Transverse colon (tissue), 4 donors: Measurements from ENCODE around the gene FBXL15. TPM values are rescaled to one million over a fixed set of nuclear protein-coding genes. Genes with fewer than 3 reads are reported as not detected.

ENCODE experiments used
- DNase-seq: peaks from one replicate; pipeline ENCODE4 v3.0.0-alpha.2; 2019
- H3K27ac ChIP-seq, 4 donors: fragments of 200-600 bp; sonication (generic); 2 replicates each; pipeline ENCODE4 v1.5.1; 2016 to 2018; ENCODE audit warnings: inconsistent platforms in 4 of 4
- H3K27me3 ChIP-seq: fragments of 200-600 bp; sonication (generic); 2 replicates; pipeline ENCODE4 v1.5.1; 2017; ENCODE audit warnings: inconsistent platforms
- H3K36me3 ChIP-seq, 4 donors: fragments of 200-600 bp; sonication (generic); 2 replicates each; pipeline ENCODE4 v1.5.1; 2017 to 2019; ENCODE audit warnings: inconsistent platforms in 4 of 4
- H3K4me1 ChIP-seq, 4 donors: fragments of 200-600 bp; sonication (generic); 2 replicates each; pipeline ENCODE4 v1.5.1; 2017 to 2020; ENCODE audit warnings: inconsistent platforms in 4 of 4
- H3K4me3 ChIP-seq, 4 donors: fragments of 200-600 bp; sonication (generic); 1 replicate in 1 of 4; 2 replicates in 3 of 4; pipeline versions ENCODE4 v1.5.1 to v1.6.1; 2017 to 2019; ENCODE audit warnings: inconsistent platforms in 4 of 4
- H3K9me3 ChIP-seq, 2 donors: fragments of 200-600 bp; sonication (generic); 2 replicates each; pipeline ENCODE4 v1.5.1; 2017 to 2019; ENCODE audit warnings: inconsistent platforms in 2 of 2
- CTCF ChIP-seq, 5 experiments: fragments of 200-600 bp in 3 of 5; fragments of 450-650 bp in 2 of 5; sonication (generic) in 3 of 5; IDR thresholded peaks; 1 replicate in 2 of 5; 2 replicates in 3 of 5; pipeline ENCODE4 v1.5.1; 2016 to 2017; ENCODE audit warnings: antibody characterized with exemption in 5 of 5, inconsistent platforms in 3 of 5, mild to moderate bottlenecking in 2 of 5, moderate library complexity in 1 of 5
- EP300 ChIP-seq: sonication (generic); formaldehyde crosslinking; IDR thresholded peaks from one replicate; pipeline ENCODE4 v1.6.1; 2017; ENCODE audit warnings: antibody characterized with exemption, low read depth
- POLR2A ChIP-seq: fragments of 450-650 bp; IDR thresholded peaks from one replicate; pipeline ENCODE4 v1.6.1; 2016; ENCODE audit warnings: antibody characterized with exemption, mild to moderate bottlenecking, moderate library complexity
- POLR2AphosphoS5 ChIP-seq, 3 donors: sonication (generic); formaldehyde crosslinking; IDR thresholded peaks; one replicate each; pipeline ENCODE4 v1.6.1; 2016; ENCODE audit warnings: antibody characterized with exemption in 3 of 3
- WGBS, 2 donors: methylation state at CpG; one replicate each; pipeline ENCODE4 v1.1.5; 2018; ENCODE audit warnings: low coverage in 1 of 2; 5-methylcytosine and 5-hydroxymethylcytosine counted together
- in situ Hi-C, 4 donors: fragments of 200-750 bp; cut with MboI; loops; one replicate each; pipeline versions ENCODE4 v1.15.0 to v1.15.1; 2017; ENCODE audit warnings: low sequenced_read_pairs in 3 of 4, low pct_ligation_motif_present in 1 of 4, low pct_unique_long_range_greater_than_20kb in 1 of 4
- intact Hi-C: fragments of 100-400 bp; cut with DNase I; formaldehyde crosslinking; loops from one replicate; pipeline ENCODE4 v1.15.1; 2023; ENCODE audit warnings: low total_unique reads
- total RNA-seq, 4 donors: library from RNA; depleted of rRNA; stranded (reverse); fragments of >200 nt; gene quantifications; one replicate each; pipeline ENCODE4 v1.1.0, GENCODE V29; 2016

FBXL15 gene
- total RNA-seq, 4 donors from 2014 or later, result 16.7 to 56.3 (median 46.0) TPM

GRCh38 chr10:102433619-102434046 lies 13.0 kb downstream of the FBXL15 start:
- no peaks in the 10 kb centered on the region for H3K9me3 ChIP-seq
- peak overlapping the region in 1 of 4 donors; percentile 1 for H3K27ac ChIP-seq
- TF ChIP-seq CTCF (IDR thresholded peaks at IDR 0.05), result no peak
- TF ChIP-seq EP300, result no peak
- TF ChIP-seq POLR2AphosphoS5 (IDR thresholded peaks at IDR 0.05), result no peak
- TF ChIP-seq POLR2A, result no peak
- H3K4me1 ChIP-seq, result peaks cover 7 to 37% (median 14%) of the 10 kb centered on the region in 4 donors
- no peaks in the 10 kb centered on the region for H3K36me3 ChIP-seq
- 46 to 50% methylated on average over 1 to 5 of the region's 5 CpGs for WGBS, 2 donors
- DNase-seq, result no peak
- in situ Hi-C loops (no loop called here), intact Hi-C loops (no loop called here)
- no peak overlapping the region for H3K4me3 ChIP-seq
- H3K27me3 ChIP-seq, result peaks cover 23% of the 10 kb centered on the region

- peak overlapping the region; percentile 31 to 51 (median 42) for H3K27ac ChIP-seq
- no peaks in the 10 kb centered on the region for H3K36me3 ChIP-seq
- no peaks in the 10 kb centered on the region for H3K9me3 ChIP-seq
- H3K4me3 ChIP-seq, result no peak overlapping the region
- 29% methylated on average over 9 of the region's 9 CpGs; no CpG with 5 or more reads in 1 of the 2 donors for WGBS, 2 donors
- intact Hi-C loops, result no loop called here
- H3K27me3 ChIP-seq, result peaks cover 23% of the 10 kb centered on the region
- peaks cover 7 to 37% (median 14%) of the 10 kb centered on the region in 4 donors for H3K4me1 ChIP-seq
- TF ChIP-seq POLR2AphosphoS5 (IDR thresholded peaks at IDR 0.05) (no peak), CTCF (IDR thresholded peaks at IDR 0.05) (no peak), POLR2A (no peak), EP300 (no peak)
- in situ Hi-C loops, result no loop called here
- no peak for DNase-seq
These were observed 13.9 kb downstream of the FBXL15 start for GRCh38 chr10:102434394-102435132.

- WGBS, 2 donors, result 40 to 71% methylated on average over 1 to 5 of the region's 5 CpGs
- Histone ChIP-seq H3K4me3 (peak overlapping the region in 2 of 4 donors; percentile 9 to 28), H3K27ac (peak overlapping the region; percentile 31 to 51 (median 42)), H3K9me3 (no peaks in the 10 kb centered on the region), H3K27me3 (peaks cover 23% of the 10 kb centered on the region), H3K4me1 (peaks cover 7 to 37% (median 14%) of the 10 kb centered on the region in 4 donors), H3K36me3 (no peaks in the 10 kb centered on the region)
- no peak for TF ChIP-seq POLR2AphosphoS5 (IDR thresholded peaks at IDR 0.05)
- TF ChIP-seq POLR2A, result no peak
- TF ChIP-seq CTCF (IDR thresholded peaks at IDR 0.05), result no peak
- TF ChIP-seq EP300, result no peak
- in situ Hi-C loops (no loop called here), intact Hi-C loops (no loop called here)
- no peak for DNase-seq
These were observed 14.5 kb downstream of the FBXL15 start for GRCh38 chr10:102435133-102435497.

GRCh38 chr10:102435529-102436233 lies 15.0 kb downstream of the FBXL15 start:
- H3K36me3 ChIP-seq, result no peaks in the 10 kb centered on the region
- peaks cover 7 to 37% (median 14%) of the 10 kb centered on the region in 4 donors for H3K4me1 ChIP-seq
- 20% methylated on average over 3 to 12 of the region's 14 CpGs for WGBS, 2 donors
- in situ Hi-C loops (no loop called here), intact Hi-C loops (no loop called here)
- TF ChIP-seq CTCF (IDR thresholded peaks at IDR 0.05), result no peak
- TF ChIP-seq POLR2AphosphoS5 (IDR thresholded peaks at IDR 0.05), result no peak
- TF ChIP-seq EP300, result no peak
- no peak for TF ChIP-seq POLR2A
- peak overlapping the region in 2 of 4 donors; percentile 9 to 28 for H3K4me3 ChIP-seq
- H3K27me3 ChIP-seq, result peaks cover 23% of the 10 kb centered on the region
- peak overlapping the region; percentile 31 to 51 (median 42) for H3K27ac ChIP-seq
- DNase-seq, result no peak
- no peaks in the 10 kb centered on the region for H3K9me3 ChIP-seq
